ENCODE data around the gene GPX8.

DNA sequence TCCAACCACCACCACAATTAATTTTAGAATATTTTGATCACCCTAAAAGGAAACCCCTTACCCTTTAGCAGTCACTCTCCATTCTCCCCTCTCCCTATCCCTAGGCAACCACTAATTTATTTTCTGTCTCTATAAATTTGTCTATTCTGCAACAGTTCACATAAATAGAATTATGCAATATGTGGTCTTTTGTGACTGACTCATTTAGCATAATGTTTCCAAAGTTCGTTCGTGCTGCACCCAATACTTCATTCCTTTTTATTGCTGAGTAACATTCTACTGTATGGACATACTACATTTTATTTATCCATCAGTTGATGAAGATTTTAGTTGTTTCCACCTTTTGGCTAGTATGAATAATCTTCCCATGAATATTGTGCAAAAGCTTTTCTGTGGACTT lies 31.2 kb downstream of the GPX8 start:
- TF ChIP-seq POLR2A (IDR thresholded peaks at IDR 0.05; ENCODE audit: low read depth, low read length) (no peak), POLR2AphosphoS5 (IDR thresholded peaks at IDR 0.05; ENCODE audit: low read depth, low read length) (no peak), PAX5 (IDR thresholded peaks at IDR 0.05; ENCODE audit: insufficient read depth, low read length, severe bottlenecking) (no peak), SPI1 (IDR thresholded peaks at IDR 0.05; ENCODE audit: low read depth, low read length) (no peak), TAF1 (IDR thresholded peaks at IDR 0.05; ENCODE audit: low read depth, low read length) (no peak), POU2F2 (IDR thresholded peaks at IDR 0.05; ENCODE audit: low read depth, low read length) (no peak)
